CD8-positive, alpha-beta memory T cell (primary cell): ENCODE results near the gene H6PD. TPM values are rescaled to one million over a fixed set of nuclear protein-coding genes. Genes with fewer than 3 reads are reported as not detected.

Experiments
- CTCF ChIA-PET: fragments of 350-600 bp; sonication (Branson Sonifier 250); formaldehyde crosslinking; loops from one replicate; lab custom pipeline; 2021; ENCODE audit warnings: antibody characterized with exemption; lab: Charles Lee
- POLR2A ChIA-PET: fragments of 350-600 bp; sonication (Branson Sonifier 250); formaldehyde crosslinking; loops from one replicate; lab custom pipeline; 2021; ENCODE audit warnings: antibody characterized with exemption; lab: Charles Lee
- DNase-seq, 5 donors: peaks; one replicate each; pipeline versions ENCODE4 v3.0.0 to v3.0.0-alpha.2; 2020 to 2022; ENCODE audit warnings: mixed read lengths in 1 of 5
- H3K27ac ChIP-seq: one replicate; pipeline ENCODE4 v1.7.0; 2013; ENCODE audit warnings: low read depth, mild to moderate bottlenecking, low read length, moderate library complexity
- H3K27me3 ChIP-seq: 2 replicates; pipeline ENCODE4 v1.7.0; 2013; ENCODE audit warnings: low read length, mild to moderate bottlenecking; ENCODE audit not compliant: insufficient read depth, poor library complexity, severe bottlenecking
- H3K36me3 ChIP-seq: 2 replicates; pipeline ENCODE4 v1.7.0; 2013; ENCODE audit warnings: mild to moderate bottlenecking, low read length, moderate library complexity; ENCODE audit not compliant: insufficient read depth
- H3K4me1 ChIP-seq: 2 replicates; pipeline ENCODE4 v1.7.0; 2013; ENCODE audit warnings: mild to moderate bottlenecking, low read length, moderate library complexity; ENCODE audit not compliant: insufficient read depth
- H3K4me3 ChIP-seq: 2 replicates; pipeline ENCODE4 v1.7.0; 2013; ENCODE audit warnings: mild to moderate bottlenecking, low read length
- H3K9me3 ChIP-seq: 2 replicates; pipeline ENCODE4 v1.7.0; 2013; ENCODE audit warnings: mild to moderate bottlenecking, low read length
- H3K27ac Mint-ChIP-seq, 8 donors: one replicate each; pipeline ENCODE4 v1.8.0; 2020 to 2021; ENCODE audit warnings: mixed read lengths in 8 of 8, mild to moderate bottlenecking in 6 of 8, inconsistent platforms in 3 of 8, moderate library complexity in 3 of 8
- H3K27me3 Mint-ChIP-seq, 2 donors: one replicate each; pipeline ENCODE4 v1.8.0; 2020 to 2021; ENCODE audit warnings: mixed read lengths in 2 of 2, mild to moderate bottlenecking in 1 of 2, moderate library complexity in 1 of 2
- H3K36me3 Mint-ChIP-seq, 3 donors: one replicate each; pipeline ENCODE4 v1.8.0; 2020 to 2021; ENCODE audit warnings: mixed read lengths in 3 of 3, inconsistent platforms in 1 of 3, mild to moderate bottlenecking in 1 of 3
- H3K4me1 Mint-ChIP-seq, 3 donors: one replicate each; pipeline ENCODE4 v1.8.0; 2020 to 2021; ENCODE audit warnings: mixed read lengths in 3 of 3, inconsistent platforms in 1 of 3, mild to moderate bottlenecking in 1 of 3
- H3K4me3 Mint-ChIP-seq, 7 donors: one replicate each; pipeline ENCODE4 v1.8.0; 2020 to 2021; ENCODE audit warnings: mixed read lengths in 7 of 7, mild to moderate bottlenecking in 6 of 7, moderate library complexity in 4 of 7, inconsistent platforms in 2 of 7
- H3K9me3 Mint-ChIP-seq, 5 donors: one replicate each; pipeline ENCODE4 v1.8.0; 2020 to 2022; ENCODE audit warnings: mixed read lengths in 5 of 5, mild to moderate bottlenecking in 3 of 5, moderate library complexity in 2 of 5, inconsistent platforms in 1 of 5
- polyA plus RNA-seq: library from polyadenylated mRNA; unstranded; fragments of 300-500 nt; fragmentation: Illumina TruSeq; gene quantifications from one replicate; pipeline ENCODE4 v1.2.3, GENCODE V29; 2021
- total RNA-seq, 2 experiments: library from RNA; stranded (reverse); gene quantifications; one replicate each; pipeline ENCODE4 v1.2.3, GENCODE V29; 2021

H6PD gene
- total and polyA plus RNA-seq, 3 experiments from 2014 or later = 7.8 to 11.6 (median 7.9) TPM

- H3K27me3 ChIP-seq = peaks cover 7% of the 10 kb centered on the region
- POLR2A ChIA-PET = no interaction called here
- H3K27me3 Mint-ChIP-seq = peaks cover 12 to 30% of the 10 kb centered on the region in 2 donors
Measured at GRCh38 chr1:9212735-9213134, 21.8 kb upstream of the H6PD start.

GRCh38 chr1:9213956-9214355 is 20.6 kb upstream of the H6PD start:
- Histone ChIP-seq H3K4me3 (no peak overlapping the region), H3K27me3 (peaks cover 7% of the 10 kb centered on the region), H3K4me1 (no peaks in the 10 kb centered on the region), H3K27ac (no peak overlapping the region), H3K36me3 (no peaks in the 10 kb centered on the region), H3K9me3 (no peaks in the 10 kb centered on the region)
- ChIA-PET POLR2A (no interaction called here), CTCF (no interaction called here)
- no peaks in the 10 kb centered on the region for H3K36me3 Mint-ChIP-seq
- DNase-seq = no peak
- no peaks in the 10 kb centered on the region for H3K4me1 Mint-ChIP-seq
- peaks cover 7 to 26% of the 10 kb centered on the region in 2 donors for H3K27me3 Mint-ChIP-seq
- no peaks in the 10 kb centered on the region for H3K9me3 Mint-ChIP-seq
- H3K4me3 Mint-ChIP-seq = no peak overlapping the region
- H3K27ac Mint-ChIP-seq = no peak overlapping the region

More at GRCh38 chr1:9212735-9213134, 21.8 kb upstream of the H6PD start:
- H3K4me1 ChIP-seq = no peaks in the 10 kb centered on the region
- H3K27ac Mint-ChIP-seq = no peak overlapping the region
- no peak for DNase-seq
- H3K4me3 Mint-ChIP-seq = no peak overlapping the region
- H3K9me3 ChIP-seq = no peaks in the 10 kb centered on the region
- CTCF ChIA-PET = no interaction called here
- H3K4me1 Mint-ChIP-seq = no peaks in the 10 kb centered on the region
- H3K9me3 Mint-ChIP-seq = no peaks in the 10 kb centered on the region
- no peak overlapping the region for H3K27ac ChIP-seq
- no peaks in the 10 kb centered on the region for H3K36me3 Mint-ChIP-seq
- H3K4me3 ChIP-seq = no peak overlapping the region
- no peaks in the 10 kb centered on the region for H3K36me3 ChIP-seq

GRCh38 chr1:9218917-9219316 is 15.7 kb upstream of the H6PD start:
- no peak overlapping the region for H3K4me3 Mint-ChIP-seq
- no peaks in the 10 kb centered on the region for H3K36me3 Mint-ChIP-seq
- ChIA-PET CTCF (no interaction called here), POLR2A (no interaction called here)
- H3K9me3 ChIP-seq = no peaks in the 10 kb centered on the region
- peaks cover 0 to 9% of the 10 kb centered on the region in 2 donors for H3K27me3 Mint-ChIP-seq
- H3K9me3 Mint-ChIP-seq = peaks cover 0 to 2% (median 0%) of the 10 kb centered on the region in 5 donors
- no peak for DNase-seq
- H3K4me3 ChIP-seq = no peak overlapping the region
- no peaks in the 10 kb centered on the region for H3K36me3 ChIP-seq
- H3K27ac ChIP-seq = no peak overlapping the region
- no peaks in the 10 kb centered on the region for H3K4me1 ChIP-seq
- H3K27ac Mint-ChIP-seq = no peak overlapping the region
- H3K27me3 ChIP-seq = no peaks in the 10 kb centered on the region
- no peaks in the 10 kb centered on the region for H3K4me1 Mint-ChIP-seq

GRCh38 chr1:9222846-9223625 is 11.5 kb upstream of the H6PD start:
- H3K27ac Mint-ChIP-seq = peak overlapping the region in 1 of 8 donors; percentile 61
- CTCF ChIA-PET = no interaction called here

GRCh38 chr1:9224664-9225410 is 9.7 kb upstream of the H6PD start:
- H3K4me1 Mint-ChIP-seq = no peaks in the 10 kb centered on the region
- DNase-seq = no peak
- no peaks in the 10 kb centered on the region for H3K9me3 ChIP-seq
- H3K9me3 Mint-ChIP-seq = peaks cover 0 to 2% (median 0%) of the 10 kb centered on the region in 5 donors
- CTCF ChIA-PET = interaction anchor here (1.5 kb wide), 1 partner anchor 266 kb away, joined by 3 read pairs; no protein-coding TSS in a partner anchor
- POLR2A ChIA-PET = no interaction called here
- no peak overlapping the region for H3K4me3 Mint-ChIP-seq
- no peaks in the 10 kb centered on the region for H3K36me3 Mint-ChIP-seq
- H3K27ac ChIP-seq = no peak overlapping the region
- H3K27me3 Mint-ChIP-seq = peaks cover 7% of the 10 kb centered on the region in 2 donors
- no peaks in the 10 kb centered on the region for H3K4me1 ChIP-seq
- H3K27ac Mint-ChIP-seq = no peak overlapping the region
- no peaks in the 10 kb centered on the region for H3K27me3 ChIP-seq
- H3K4me3 ChIP-seq = no peak overlapping the region
- no peaks in the 10 kb centered on the region for H3K36me3 ChIP-seq

More at GRCh38 chr1:9222846-9223625, 11.5 kb upstream of the H6PD start:
- Histone ChIP-seq H3K36me3 (no peaks in the 10 kb centered on the region), H3K4me3 (no peak overlapping the region), H3K9me3 (no peaks in the 10 kb centered on the region), H3K27me3 (no peaks in the 10 kb centered on the region), H3K27ac (no peak overlapping the region), H3K4me1 (no peaks in the 10 kb centered on the region)
- H3K4me1 Mint-ChIP-seq = no peaks in the 10 kb centered on the region
- H3K36me3 Mint-ChIP-seq = no peaks in the 10 kb centered on the region
- peaks cover 0 to 2% (median 0%) of the 10 kb centered on the region in 5 donors for H3K9me3 Mint-ChIP-seq
- DNase-seq = no peak
- no peak overlapping the region for H3K4me3 Mint-ChIP-seq
- peaks cover 7 to 13% of the 10 kb centered on the region in 2 donors for H3K27me3 Mint-ChIP-seq
- POLR2A ChIA-PET = no interaction called here

- H3K27ac Mint-ChIP-seq = peak overlapping the region in 2 of 8 donors; percentile 46 to 70
- no peak overlapping the region for H3K4me3 ChIP-seq
- H3K36me3 ChIP-seq = no peaks in the 10 kb centered on the region
- peaks cover 0 to under 1% (median 0%) of the 10 kb centered on the region in 5 donors for H3K9me3 Mint-ChIP-seq
- H3K4me1 Mint-ChIP-seq = no peaks in the 10 kb centered on the region
- DNase-seq = no peak
- H3K36me3 Mint-ChIP-seq = no peaks in the 10 kb centered on the region
- no peaks in the 10 kb centered on the region for H3K9me3 ChIP-seq
- H3K4me1 ChIP-seq = no peaks in the 10 kb centered on the region
- H3K27me3 Mint-ChIP-seq = peaks cover 5 to 7% of the 10 kb centered on the region in 2 donors
- ChIA-PET POLR2A (no interaction called here), CTCF (interaction anchor here (1.5 kb wide), 1 partner anchor 265 kb away, joined by 3 read pairs; no protein-coding TSS in a partner anchor)
- no peaks in the 10 kb centered on the region for H3K27me3 ChIP-seq
- H3K27ac ChIP-seq = no peak overlapping the region
- no peak overlapping the region for H3K4me3 Mint-ChIP-seq
Measured at GRCh38 chr1:9225411-9225785, 9.2 kb upstream of the H6PD start.

DNA sequence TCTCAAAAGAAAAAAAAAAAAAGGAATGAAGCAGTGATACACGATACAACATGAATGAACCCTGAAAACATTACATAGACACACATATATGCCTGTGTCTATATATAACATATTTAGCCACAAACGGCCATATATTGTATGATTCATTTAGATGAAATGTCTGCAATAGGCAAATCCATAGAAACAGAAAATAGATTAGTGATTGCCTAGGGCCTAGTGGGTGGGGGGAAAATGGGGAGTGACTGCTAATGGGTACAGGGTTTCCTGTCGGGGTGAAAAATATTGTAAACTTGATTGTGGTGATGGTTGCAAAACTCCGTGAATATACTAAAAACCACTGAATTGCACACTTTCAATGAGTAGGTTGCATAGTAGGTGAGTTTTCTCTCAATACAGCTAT is 6.0 kb upstream of the H6PD start:
- Mint-ChIP-seq H3K4me3 (no peak overlapping the region), H3K4me1 (peaks cover 0 to 5% (median 3%) of the 10 kb centered on the region in 3 donors), H3K27ac (peak overlapping the region in 1 of 8 donors; percentile 30), H3K9me3 (no peaks in the 10 kb centered on the region), H3K36me3 (no peaks in the 10 kb centered on the region), H3K27me3 (peaks cover 4 to 7% of the 10 kb centered on the region in 2 donors)
- Histone ChIP-seq H3K9me3 (no peaks in the 10 kb centered on the region), H3K27ac (no peak overlapping the region), H3K27me3 (no peaks in the 10 kb centered on the region), H3K4me1 (no peaks in the 10 kb centered on the region), H3K36me3 (no peaks in the 10 kb centered on the region), H3K4me3 (no peak overlapping the region)
- ChIA-PET CTCF (no interaction called here), POLR2A (no interaction called here)
- DNase-seq = no peak

DNA sequence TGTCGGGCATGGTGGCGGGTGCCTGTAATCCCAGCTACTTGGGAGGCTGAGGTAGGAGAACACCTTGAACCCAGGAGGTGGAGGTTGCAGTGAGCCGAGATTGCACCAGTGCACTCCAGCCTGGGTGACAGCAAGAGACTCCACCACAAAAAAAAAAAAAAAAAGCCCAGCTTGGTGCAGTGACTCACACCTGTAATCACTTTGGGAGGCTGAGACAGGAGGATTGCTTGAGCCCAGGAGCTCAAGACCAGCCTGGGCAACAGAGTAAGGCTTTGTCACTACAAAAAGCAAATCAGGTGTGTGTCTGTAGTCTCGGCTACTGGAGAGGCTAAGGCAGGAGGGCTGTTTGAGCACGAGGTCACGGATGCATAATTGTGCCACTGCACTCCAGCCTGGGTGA is 5.0 kb upstream of the H6PD start:
- Histone ChIP-seq H3K36me3 (no peaks in the 10 kb centered on the region), H3K27ac (no peak overlapping the region), H3K4me1 (peaks cover 5% of the 10 kb centered on the region), H3K4me3 (no peak overlapping the region), H3K9me3 (no peaks in the 10 kb centered on the region), H3K27me3 (no peaks in the 10 kb centered on the region)
- ChIA-PET POLR2A (no interaction called here), CTCF (no interaction called here)
- peaks cover 6 to 10% (median 8%) of the 10 kb centered on the region in 3 donors for H3K4me1 Mint-ChIP-seq
- H3K4me3 Mint-ChIP-seq = no peak overlapping the region
- no peaks in the 10 kb centered on the region for H3K9me3 Mint-ChIP-seq
- H3K27ac Mint-ChIP-seq = no peak overlapping the region
- peaks cover 0 to 3% (median 0%) of the 10 kb centered on the region in 3 donors for H3K36me3 Mint-ChIP-seq
- H3K27me3 Mint-ChIP-seq = peaks cover 4 to 7% of the 10 kb centered on the region in 2 donors
- no peak for DNase-seq
